Colon (tissue), 2 donors: Measurements from ENCODE around the gene P4HA3.
"Not testable (repeated sequence)": the region's sequence is repeated elsewhere in the genome, so short reads cannot be mapped to it uniquely, and the experiment has no call there.

ENCODE experiments used
- FAIRE-seq: peaks from 2 replicates; lab custom pipeline; 2012; peaks lifted over from hg19 to GRCh38; lab: Jason Lieb, UNC
- donor health status: control.
- donor health status: control.

Gene P4HA3

GRCh38 chr11:74311352-74311926 lies at the start of gene P4HA3:
P4HA3 (minus strand) TSS chr11:74311640; CDS start chr11:74311611, 29 bp downstream.
- no peak for FAIRE-seq

- no peak for FAIRE-seq
Measured at GRCh38 chr11:74357449-74357848, 46.0 kb upstream of the P4HA3 start.

- FAIRE-seq, result no peak
Measured at GRCh38 chr11:74355626-74356025, 44.2 kb upstream of the P4HA3 start.

- no peak for FAIRE-seq
Measured at GRCh38 chr11:74354036-74354435, 42.6 kb upstream of the P4HA3 start.

GRCh38 chr11:74347381-74347780 lies 35.9 kb upstream of the P4HA3 start:
- no peak for FAIRE-seq

GRCh38 chr11:74345420-74345819 lies 34.0 kb upstream of the P4HA3 start:
- no peak for FAIRE-seq

- FAIRE-seq, result no peak
Measured at GRCh38 chr11:74341921-74342320, 30.5 kb upstream of the P4HA3 start.

GRCh38 chr11:74339619-74340018 lies 28.2 kb upstream of the P4HA3 start:
- FAIRE-seq, result no peak

GRCh38 chr11:74338963-74339362 lies 27.5 kb upstream of the P4HA3 start:
- no peak for FAIRE-seq

- FAIRE-seq, result no peak
Measured at GRCh38 chr11:74333193-74333592, 21.8 kb upstream of the P4HA3 start.

GRCh38 chr11:74332291-74332690 lies 20.9 kb upstream of the P4HA3 start:
- FAIRE-seq, result no peak

- FAIRE-seq, result not testable (repeated sequence)
Measured at GRCh38 chr11:74331000-74331399, 19.6 kb upstream of the P4HA3 start.

GRCh38 chr11:74330075-74330858 lies 18.8 kb upstream of the P4HA3 start:
- FAIRE-seq, result no peak

GRCh38 chr11:74327076-74327475 lies 15.6 kb upstream of the P4HA3 start:
- FAIRE-seq, result no peak

GRCh38 chr11:74326665-74327064 lies 15.2 kb upstream of the P4HA3 start:
- FAIRE-seq, result no peak

- FAIRE-seq, result no peak
Measured at GRCh38 chr11:74325649-74326645, 14.5 kb upstream of the P4HA3 start.

- no peak for FAIRE-seq
Measured at GRCh38 chr11:74322667-74323066, 11.2 kb upstream of the P4HA3 start.

GRCh38 chr11:74321487-74322188 lies 10.2 kb upstream of the P4HA3 start:
- FAIRE-seq, result no peak

GRCh38 chr11:74320538-74320937 lies 9.1 kb upstream of the P4HA3 start:
- no peak for FAIRE-seq

- FAIRE-seq, result no peak
Measured at GRCh38 chr11:74319139-74319816, 7.8 kb upstream of the P4HA3 start.

- no peak for FAIRE-seq
Measured at GRCh38 chr11:74318241-74318932, 6.9 kb upstream of the P4HA3 start.
